ENCODE data around the gene ZNF732. TPM values are rescaled to one million over a fixed set of nuclear protein-coding genes. Genes with fewer than 3 reads are reported as not detected.
"Not testable (repeated sequence)": the region's sequence is repeated elsewhere in the genome, so short reads cannot be mapped to it uniquely, and the experiment has no call there.

The ZNF732 gene
- total and polyA plus RNA-seq, 7 experiments from 2014 or later = not detected

GRCh38 chr4:243426-243825, 61.8 kb downstream of the ZNF732 start:
- ChIA-PET CTCF (interaction anchor here (1.7 kb wide), 1 partner anchor 215 kb away, joined by 8 read pairs; no protein-coding TSS in a partner anchor), POLR2A (no interaction called here)
- no peak overlapping the region for H3K4me3 Mint-ChIP-seq
- Histone ChIP-seq H3K9me3 (ENCODE audit: control insufficient read depth in 2 of 3, low read length in 3 of 3) (peaks cover 0 to 2% (median 0%) of the 10 kb centered on the region in 3 experiments), H3K4me1 (ENCODE audit: control insufficient read depth in 2 of 2, insufficient read depth in 2 of 2, low read length in 2 of 2) (no peaks in the 10 kb centered on the region), H3K27ac (ENCODE audit: low read depth, low read length) (no peak overlapping the region), H3K4me3 (ENCODE audit: low read length) (no peak overlapping the region), H3K27me3 (ENCODE audit: control insufficient read depth in 2 of 2, insufficient read depth in 2 of 2, low read length in 2 of 2) (no peaks in the 10 kb centered on the region), H3K36me3 (ENCODE audit: control insufficient read depth in 2 of 3, insufficient read depth in 3 of 3, low read length in 3 of 3) (no peaks in the 10 kb centered on the region)
- peaks cover 0 to 24% (median 14%) of the 10 kb centered on the region in 11 donors for H3K9me3 Mint-ChIP-seq
- intact Hi-C loops (cut with micrococcal nuclease) = loop anchor here (5.0 to 10.0 kb wide), 6 partner anchors 121 to 1111 kb away; partner anchors contain the start of genes IDUA (in 1 of the 2), PIGG (in 1 of the 2), ZNF718 (in 1 of the 2) and ZNF721 (in 1 of the 2)
- DNase-seq (no peak), ATAC-seq (no peak)
- H3K36me3 Mint-ChIP-seq = peaks cover 0 to 5% (median 0%) of the 10 kb centered on the region in 5 donors
- no peaks in the 10 kb centered on the region for H3K27me3 Mint-ChIP-seq
- H3K27ac Mint-ChIP-seq = no peak overlapping the region
- H3K4me1 Mint-ChIP-seq = peaks cover 9 to 13% (median 11%) of the 10 kb centered on the region in 7 donors

- DNase-seq (peak; percentile 43 to 80 (median 71)), ATAC-seq (peak; percentile 100)
- Histone ChIP-seq H3K4me1 (ENCODE audit: control insufficient read depth in 2 of 2, insufficient read depth in 2 of 2, low read length in 2 of 2) (no peaks in the 10 kb centered on the region), H3K4me3 (ENCODE audit: low read length) (peak overlapping the region; percentile 72), H3K27ac (ENCODE audit: low read depth, low read length) (peak overlapping the region; percentile 58), H3K9me3 (ENCODE audit: control insufficient read depth in 2 of 3, low read length in 3 of 3) (peaks cover 0 to 2% (median 0%) of the 10 kb centered on the region in 3 experiments), H3K36me3 (ENCODE audit: control insufficient read depth in 2 of 3, insufficient read depth in 3 of 3, low read length in 3 of 3) (no peaks in the 10 kb centered on the region), H3K27me3 (ENCODE audit: control insufficient read depth in 2 of 2, insufficient read depth in 2 of 2, low read length in 2 of 2) (no peaks in the 10 kb centered on the region)
- Mint-ChIP-seq H3K4me1 (peaks cover 10 to 13% (median 11%) of the 10 kb centered on the region in 7 donors), H3K36me3 (peaks cover 0 to 4% (median 0%) of the 10 kb centered on the region in 5 donors), H3K27me3 (no peaks in the 10 kb centered on the region), H3K9me3 (peaks cover 0 to 15% (median 8%) of the 10 kb centered on the region in 11 donors), H3K4me3 (peak overlapping the region; percentile 66 to 95 (median 90)), H3K27ac (peak overlapping the region; percentile 80 to 89 (median 85))
- ChIA-PET CTCF (interaction anchor here (0.6 to 1.2 kb wide), 4 partner anchors 10 to 214 kb away, joined by 3 to 5 read pairs (median 4); no protein-coding TSS in a partner anchor), POLR2A (interaction anchor here (0.9 kb wide), 1 partner anchor 433 kb away, joined by 3 read pairs; no protein-coding TSS in a partner anchor)
- intact Hi-C loops (cut with micrococcal nuclease) = loop anchor here (1.0 to 10.0 kb wide), 7 partner anchors 95 to 1113 kb away; partner anchors contain the start of genes ZNF141 (in 2 of the 2), IDUA (in 1 of the 2), PIGG (in 1 of the 2) and ZNF718 (in 1 of the 2)
Observed at GRCh38 chr4:242121-242848, 63.0 kb downstream of the ZNF732 start.

- not testable (repeated sequence) for H3K4me3 ChIP-seq (ENCODE audit: low read length)
Observed at GRCh38 chr4:241411-241810, 63.9 kb downstream of the ZNF732 start.

GRCh38 chr4:236028-236427, 69.2 kb downstream of the ZNF732 start:
- Histone ChIP-seq H3K27ac (ENCODE audit: low read depth, low read length) (no peak overlapping the region), H3K9me3 (ENCODE audit: control insufficient read depth in 2 of 3, low read length in 3 of 3) (no peaks in the 10 kb centered on the region), H3K4me3 (ENCODE audit: low read length) (no peak overlapping the region), H3K4me1 (ENCODE audit: control insufficient read depth in 2 of 2, insufficient read depth in 2 of 2, low read length in 2 of 2) (no peaks in the 10 kb centered on the region), H3K36me3 (ENCODE audit: control insufficient read depth in 2 of 3, insufficient read depth in 3 of 3, low read length in 3 of 3) (no peaks in the 10 kb centered on the region), H3K27me3 (ENCODE audit: control insufficient read depth in 2 of 2, insufficient read depth in 2 of 2, low read length in 2 of 2) (no peaks in the 10 kb centered on the region)
- peaks cover 0 to 8% (median under 1%) of the 10 kb centered on the region in 7 donors for H3K4me1 Mint-ChIP-seq
- peaks cover 0 to 22% (median 3%) of the 10 kb centered on the region in 11 donors for H3K9me3 Mint-ChIP-seq
- intact Hi-C loops (cut with micrococcal nuclease) = no loop called here
- POLR2A ChIA-PET = no interaction called here
- no peak overlapping the region for H3K27ac Mint-ChIP-seq
- H3K27me3 Mint-ChIP-seq = no peaks in the 10 kb centered on the region
- DNase-seq (no peak), ATAC-seq (no peak)
- peaks cover 0 to 9% (median 3%) of the 10 kb centered on the region in 5 donors for H3K36me3 Mint-ChIP-seq
- CTCF ChIA-PET = no interaction called here
- no peak overlapping the region for H3K4me3 Mint-ChIP-seq

More at GRCh38 chr4:241411-241810, 63.9 kb downstream of the ZNF732 start:
- Mint-ChIP-seq H3K4me1 (peaks cover 10 to 13% (median 11%) of the 10 kb centered on the region in 7 donors), H3K27ac (peak overlapping the region in 7 of 9 donors; percentile 80 to 89 (median 85)), H3K4me3 (peak overlapping the region in 9 of 10 donors; percentile 81 to 95 (median 90))
- DNase-seq; H3K36me3 Mint-ChIP-seq; CTCF ChIA-PET; H3K9me3 Mint-ChIP-seq; H3K9me3 ChIP-seq (ENCODE audit: control insufficient read depth in 2 of 3, low read length in 3 of 3); ATAC-seq; H3K36me3 ChIP-seq (ENCODE audit: control insufficient read depth in 2 of 3, insufficient read depth in 3 of 3, low read length in 3 of 3); H3K27me3 ChIP-seq (ENCODE audit: control insufficient read depth in 2 of 2, insufficient read depth in 2 of 2, low read length in 2 of 2); H3K27ac ChIP-seq (ENCODE audit: low read depth, low read length); H3K4me1 ChIP-seq (ENCODE audit: control insufficient read depth in 2 of 2, insufficient read depth in 2 of 2, low read length in 2 of 2); H3K27me3 Mint-ChIP-seq; POLR2A ChIA-PET: not testable (repeated sequence)
- intact Hi-C loops (cut with micrococcal nuclease) = loop anchor here (5.0 to 10.0 kb wide), 6 partner anchors 119 to 1113 kb away; partner anchors contain the start of genes IDUA (in 1 of the 2), PIGG (in 1 of the 2), ZNF718 (in 1 of the 2) and ZNF721 (in 1 of the 2)

- Mint-ChIP-seq H3K36me3 (peaks cover 3 to 17% (median 8%) of the 10 kb centered on the region in 5 donors), H3K4me3 (no peak overlapping the region), H3K4me1 (peaks cover 0 to 13% (median 5%) of the 10 kb centered on the region in 7 donors), H3K9me3 (peaks cover 4 to 36% (median 12%) of the 10 kb centered on the region in 11 donors), H3K27ac (no peak overlapping the region), H3K27me3 (no peaks in the 10 kb centered on the region)
- CTCF ChIA-PET = no interaction called here
- no peaks in the 10 kb centered on the region for H3K36me3 ChIP-seq (ENCODE audit: control insufficient read depth in 2 of 3, insufficient read depth in 3 of 3, low read length in 3 of 3)
- no peak for DNase-seq
- H3K4me3 ChIP-seq (ENCODE audit: low read length) = no peak overlapping the region
- H3K9me3 ChIP-seq (ENCODE audit: control insufficient read depth in 2 of 3, low read length in 3 of 3) = no peaks in the 10 kb centered on the region
- POLR2A ChIA-PET = no interaction called here
- intact Hi-C loops (cut with micrococcal nuclease) = no loop called here
- no peak overlapping the region for H3K27ac ChIP-seq (ENCODE audit: low read depth, low read length)
- no peaks in the 10 kb centered on the region for H3K4me1 ChIP-seq (ENCODE audit: control insufficient read depth in 2 of 2, insufficient read depth in 2 of 2, low read length in 2 of 2)
- no peaks in the 10 kb centered on the region for H3K27me3 ChIP-seq (ENCODE audit: control insufficient read depth in 2 of 2, insufficient read depth in 2 of 2, low read length in 2 of 2)
- ATAC-seq = no peak
Observed at GRCh38 chr4:234178-234577, 71.1 kb downstream of the ZNF732 start.

- CTCF ChIA-PET = no interaction called here
Observed at GRCh38 chr4:223913-224497, 81.3 kb downstream of the ZNF732 start.

More at GRCh38 chr4:223913-224497, 81.3 kb downstream of the ZNF732 start:
- no peaks in the 10 kb centered on the region for H3K36me3 ChIP-seq (ENCODE audit: control insufficient read depth in 2 of 3, insufficient read depth in 3 of 3, low read length in 3 of 3)
- H3K4me1 Mint-ChIP-seq = peaks cover 0 to 6% (median 0%) of the 10 kb centered on the region in 7 donors
- H3K36me3 Mint-ChIP-seq = peaks cover 0 to 30% (median 17%) of the 10 kb centered on the region in 5 donors
- no peak overlapping the region for H3K4me3 Mint-ChIP-seq
- POLR2A ChIA-PET = no interaction called here
- no peak overlapping the region for H3K27ac ChIP-seq (ENCODE audit: low read depth, low read length)
- H3K27ac Mint-ChIP-seq = no peak overlapping the region
- no peaks in the 10 kb centered on the region for H3K4me1 ChIP-seq (ENCODE audit: control insufficient read depth in 2 of 2, insufficient read depth in 2 of 2, low read length in 2 of 2)
- H3K27me3 Mint-ChIP-seq = no peaks in the 10 kb centered on the region
- intact Hi-C loops (cut with micrococcal nuclease) = no loop called here
- DNase-seq (no peak), ATAC-seq (no peak)
- H3K9me3 ChIP-seq (ENCODE audit: control insufficient read depth in 2 of 3, low read length in 3 of 3) = no peaks in the 10 kb centered on the region
- peaks cover 0 to 71% (median 19%) of the 10 kb centered on the region in 11 donors for H3K9me3 Mint-ChIP-seq
- no peak overlapping the region for H3K4me3 ChIP-seq (ENCODE audit: low read length)
- no peaks in the 10 kb centered on the region for H3K27me3 ChIP-seq (ENCODE audit: control insufficient read depth in 2 of 2, insufficient read depth in 2 of 2, low read length in 2 of 2)
